GM23338 (cell line): Measurements from ENCODE around the gene ZNF280C. TPM values are rescaled to one million over a fixed set of nuclear protein-coding genes. Genes with fewer than 3 reads are reported as not detected.

Source experiments
- ATAC-seq: fragments of 200-7000 bp; cut with Tn5 transposase; 3 replicates; pipeline ENCODE4 v1.9.1; 2020
- DNase-seq: peaks from one replicate; pipeline ENCODE4 v3.0.0-alpha.2; 2015; ENCODE audit warnings: low spot score
- H2AFZ ChIP-seq: fragments of 200-600 bp; sonication (generic); 2 replicates; pipeline ENCODE4 v1.8.0; 2016; ENCODE audit warnings: antibody characterized with exemption, mild to moderate bottlenecking, moderate library complexity
- H3F3A ChIP-seq: fragments of 200-600 bp; sonication (generic); replicated peaks from 2 replicates; pipeline ENCODE4 v1.8.0; 2017; ENCODE audit warnings: antibody characterized with exemption, mixed run types, low read depth
- H3K27ac ChIP-seq: fragments of 200-600 bp; sonication (generic); 2 replicates; pipeline ENCODE4 v1.6.1; 2016; ENCODE audit warnings: low read depth
- H3K27me3 ChIP-seq: fragments of 200-600 bp; sonication (generic); 2 replicates; pipeline ENCODE4 v1.8.0; 2016; ENCODE audit warnings: mild to moderate bottlenecking, mixed run types, moderate library complexity; ENCODE audit not compliant: insufficient read depth
- H3K36me3 ChIP-seq: fragments of 200-600 bp; sonication (generic); 2 replicates; pipeline ENCODE4 v1.8.0; 2016; ENCODE audit warnings: mild to moderate bottlenecking; ENCODE audit not compliant: insufficient read depth
- H3K4me1 ChIP-seq: fragments of 200-600 bp; sonication (generic); 2 replicates; pipeline ENCODE4 v1.8.0; 2016; ENCODE audit warnings: mild to moderate bottlenecking, moderate library complexity; ENCODE audit not compliant: insufficient read depth
- H3K4me2 ChIP-seq: fragments of 200-600 bp; sonication (generic); 2 replicates; pipeline ENCODE4 v1.7.1; 2017; ENCODE audit warnings: mixed run types
- H3K4me3 ChIP-seq: fragments of 200-600 bp; sonication (generic); 2 replicates; pipeline ENCODE4 v1.6.1; 2016; ENCODE audit warnings: mixed run types
- H3K79me2 ChIP-seq: fragments of 200-600 bp; sonication (generic); replicated peaks from 2 replicates; pipeline ENCODE4 v1.8.0; 2017; ENCODE audit warnings: mild to moderate bottlenecking; ENCODE audit not compliant: insufficient read depth
- H3K9me2 ChIP-seq: fragments of 200-600 bp; sonication (generic); 2 replicates; pipeline ENCODE4 v1.8.0; 2017; ENCODE audit not compliant: insufficient read depth
- H4K20me1 ChIP-seq: fragments of 200-600 bp; sonication (generic); replicated peaks from 2 replicates; pipeline ENCODE4 v1.8.0; 2017; ENCODE audit warnings: mild to moderate bottlenecking; ENCODE audit not compliant: insufficient read depth
- H3K27ac Mint-ChIP-seq: 2 replicates; pipeline ENCODE4 v1.8.0; 2020; ENCODE audit warnings: inconsistent platforms, mild to moderate bottlenecking, moderate library complexity, mixed read lengths
- H3K27me3 Mint-ChIP-seq: 3 replicates; pipeline ENCODE4 v1.8.0; 2022; ENCODE audit warnings: low read depth, mild to moderate bottlenecking, moderate library complexity, mixed read lengths, inconsistent platforms; ENCODE audit not compliant: insufficient read depth, poor library complexity
- H3K36me3 Mint-ChIP-seq: 3 replicates; pipeline ENCODE4 v1.8.0; 2021; ENCODE audit warnings: low read depth, mild to moderate bottlenecking, inconsistent platforms, moderate library complexity, mixed read lengths
- H3K4me1 Mint-ChIP-seq: 3 replicates; pipeline ENCODE4 v1.8.0; 2020; ENCODE audit warnings: mild to moderate bottlenecking, inconsistent platforms, mixed read lengths
- H3K4me3 Mint-ChIP-seq: 3 replicates; pipeline ENCODE4 v1.8.0; 2021; ENCODE audit warnings: moderate library complexity, mild to moderate bottlenecking, inconsistent platforms, mixed read lengths
- H3K9me3 Mint-ChIP-seq: 3 replicates; pipeline ENCODE4 v1.8.0; 2020; ENCODE audit warnings: moderate library complexity, mild to moderate bottlenecking, inconsistent platforms, mixed read lengths
- CREB1 ChIP-seq: fragments of 250-450 bp; sonication (Bioruptor Pico); IDR thresholded peaks from 2 replicates; pipeline ENCODE4 v1.5.0; 2020; ENCODE audit warnings: low read depth, mild to moderate bottlenecking, moderate library complexity
- CTCF ChIP-seq, 2 experiments: fragments of 200-600 bp in 1 of 2; sonication (generic) in 1 of 2; conservative IDR thresholded peaks; 2 replicates each; pipeline versions ENCODE4 v1.5.1 to v1.6.1; 2016 to 2017; ENCODE audit warnings: antibody characterized with exemption in 2 of 2, low read depth in 2 of 2, mild to moderate bottlenecking in 2 of 2, moderate library complexity in 1 of 2
- ETS1 ChIP-seq: IDR thresholded peaks from 2 replicates; pipeline ENCODE4 v1.6.1; 2016; ENCODE audit warnings: antibody characterized with exemption
- EZH2 ChIP-seq: fragments of 200-600 bp; sonication (generic); IDR thresholded peaks from one replicate; pipeline ENCODE4 v1.8.0; 2017; ENCODE audit warnings: antibody characterized with exemption, mild to moderate bottlenecking, low read depth; ENCODE audit not compliant: unreplicated experiment
- EZH2phosphoT487 ChIP-seq: fragments of 200-600 bp; sonication (generic); IDR thresholded peaks from one replicate; pipeline ENCODE4 v1.8.1; 2018; ENCODE audit warnings: antibody characterized with exemption; ENCODE audit not compliant: unreplicated experiment
- JUNB ChIP-seq: IDR thresholded peaks from one replicate; pipeline ENCODE4 v1.6.1; 2016; ENCODE audit warnings: antibody characterized with exemption; ENCODE audit not compliant: unreplicated experiment
- NANOG ChIP-seq: IDR thresholded peaks from 2 replicates; pipeline ENCODE4 v1.6.1; 2016; ENCODE audit warnings: antibody characterized with exemption, borderline replicate concordance
- POLR2AphosphoS5 ChIP-seq: IDR thresholded peaks from 2 replicates; pipeline ENCODE4 v1.6.1; 2016; ENCODE audit warnings: antibody characterized with exemption, low read depth
- REST ChIP-seq: IDR thresholded peaks from one replicate; pipeline ENCODE4 v1.6.1; 2018; ENCODE audit warnings: antibody characterized with exemption; ENCODE audit not compliant: unreplicated experiment
- STAT1 ChIP-seq: IDR thresholded peaks from one replicate; pipeline ENCODE4 v1.6.1; 2016; ENCODE audit warnings: antibody characterized with exemption; ENCODE audit not compliant: unreplicated experiment
- ZNF114 ChIP-seq: fragments of 250-450 bp; sonication (Bioruptor Pico); IDR thresholded peaks from 2 replicates; pipeline ENCODE4 v1.5.0; 2020; ENCODE audit warnings: mild to moderate bottlenecking, moderate library complexity
- ZNF331 ChIP-seq: fragments of 250-450 bp; sonication (Bioruptor Pico); IDR thresholded peaks from 2 replicates; pipeline ENCODE4 v1.5.0; 2020; ENCODE audit warnings: low read depth, mild to moderate bottlenecking, moderate library complexity
- ZNF462 ChIP-seq: fragments of 250-450 bp; sonication (Bioruptor Pico); IDR thresholded peaks from 2 replicates; pipeline ENCODE4 v1.5.0; 2020; ENCODE audit warnings: mild to moderate bottlenecking, moderate library complexity
- polyA plus RNA-seq: library from polyadenylated mRNA; unstranded; fragments of >200 nt; fragmentation: Nextera tagmentation; extraction: Ambion mirVana; gene quantifications from 2 replicates; pipeline ENCODE4 v1.2.1, GENCODE V29; 2016
- total RNA-seq: library from RNA; depleted of rRNA; stranded (reverse); fragments of >200 nt; shearing (Covaris generic); gene quantifications from 2 replicates; pipeline ENCODE4 v1.2.3, GENCODE V29; 2014

Gene ZNF280C
- total and polyA plus RNA-seq, 2 experiments from 2014 or later = 7.9 to 14.4 TPM

GRCh38 chrX:130246084-130246483 lies 22.6 kb downstream of the ZNF280C start:
- Mint-ChIP-seq H3K27ac (no peak overlapping the region), H3K9me3 (no peaks in the 10 kb centered on the region), H3K36me3 (peaks cover 40% of the 10 kb centered on the region), H3K27me3 (peaks cover 1% of the 10 kb centered on the region), H3K4me3 (no peak overlapping the region), H3K4me1 (peaks cover 4% of the 10 kb centered on the region; the same call in 2 of the 3 replicates)
- H3K27ac ChIP-seq = no peak overlapping the region
- no peak for ATAC-seq
- no peak overlapping the region for H3K4me2 ChIP-seq
- no peaks in the 10 kb centered on the region for H3F3A ChIP-seq
- H3K4me3 ChIP-seq = no peak overlapping the region
- H3K4me1 ChIP-seq = no peaks in the 10 kb centered on the region
- H3K79me2 ChIP-seq = peaks cover 12% of the 10 kb centered on the region; the same call in 1 of the 2 replicates
- TF ChIP-seq ZNF114 (no peak), ZNF331 (no peak), NANOG (no peak), REST (no peak), POLR2AphosphoS5 (no peak), JUNB (no peak), EZH2 (no peak), EZH2phosphoT487 (no peak), CREB1 (CRISPR knock-in tag) (no peak), ZNF462 (CRISPR knock-in tag) (no peak), ETS1 (no peak), CTCF (conservative IDR thresholded peaks at IDR 0.05; ENCODE audit: low read depth in 2 of 2) (no peak), STAT1 (no peak)
- H3K36me3 ChIP-seq = peaks cover 4% of the 10 kb centered on the region
- H4K20me1 ChIP-seq = no peaks in the 10 kb centered on the region
- H2AFZ ChIP-seq = no peak overlapping the region
- H3K9me2 ChIP-seq = no peaks in the 10 kb centered on the region
- no peaks in the 10 kb centered on the region for H3K27me3 ChIP-seq
- DNase-seq = no peak
